ENCODE measurements around the gene GPM6B.
"Not testable (repeated sequence)": the region's sequence is repeated elsewhere in the genome, so short reads cannot be mapped to it uniquely, and the experiment has no call there.

Gene GPM6B

DNA sequence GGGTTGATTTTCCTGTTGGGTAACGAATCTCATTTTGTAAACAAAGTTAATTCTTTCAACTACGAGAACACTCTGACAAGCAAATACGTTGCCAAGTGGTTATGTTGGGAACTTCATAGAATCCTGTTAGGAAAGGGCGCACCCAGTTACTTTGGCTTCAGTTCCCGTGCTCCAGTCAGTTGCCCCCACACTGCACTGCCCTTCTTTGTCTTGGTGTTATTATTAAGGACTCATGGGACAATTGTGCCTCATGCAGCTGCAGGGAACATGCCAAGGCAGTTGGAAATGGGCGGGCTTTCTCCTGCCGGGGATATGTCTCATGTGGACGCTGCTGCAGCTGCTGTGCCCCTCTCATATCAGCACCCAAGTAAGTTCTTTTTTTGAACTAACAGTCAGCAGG, 53.4 kb downstream of the GPM6B start:
- DNase-seq: no peak

DNA sequence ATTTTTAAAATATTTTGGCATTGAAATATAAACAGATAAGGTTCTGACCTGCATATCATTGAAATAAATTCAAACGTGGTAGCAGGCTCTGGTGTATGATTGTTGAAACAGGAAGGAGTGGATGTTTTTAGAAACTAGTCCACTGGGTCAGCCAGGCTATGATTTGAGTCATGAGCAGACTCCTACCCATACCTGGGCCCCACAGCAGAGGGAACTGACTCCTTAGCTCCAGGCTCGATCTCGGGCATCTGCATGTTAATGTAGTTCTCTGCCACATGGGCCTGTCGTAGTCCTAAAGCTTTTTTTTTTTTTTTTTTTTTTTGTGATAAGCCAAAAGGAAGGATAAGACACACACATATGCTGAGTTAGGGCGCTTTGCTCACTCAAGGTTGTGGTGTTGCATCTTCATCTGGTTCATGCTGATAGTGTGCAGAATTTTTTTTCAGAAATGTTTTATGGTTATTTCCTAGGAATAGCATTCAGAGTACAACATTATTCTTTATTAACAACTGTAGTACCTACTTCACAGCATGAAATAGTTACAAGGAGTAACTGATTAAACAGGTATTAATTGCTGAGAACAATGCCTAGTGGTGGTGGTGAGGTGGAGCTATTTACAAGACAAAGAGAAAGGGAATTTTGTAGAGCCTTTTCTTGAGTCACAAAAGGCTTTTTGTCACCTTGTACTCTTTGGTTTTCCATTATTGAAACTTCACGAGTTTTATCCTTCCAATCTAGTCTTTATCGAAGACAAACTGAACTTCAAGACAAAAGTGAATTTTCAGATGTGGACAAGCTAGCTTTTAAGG, 55.1 kb downstream of the GPM6B start:
- DNase-seq: no peak

DNA sequence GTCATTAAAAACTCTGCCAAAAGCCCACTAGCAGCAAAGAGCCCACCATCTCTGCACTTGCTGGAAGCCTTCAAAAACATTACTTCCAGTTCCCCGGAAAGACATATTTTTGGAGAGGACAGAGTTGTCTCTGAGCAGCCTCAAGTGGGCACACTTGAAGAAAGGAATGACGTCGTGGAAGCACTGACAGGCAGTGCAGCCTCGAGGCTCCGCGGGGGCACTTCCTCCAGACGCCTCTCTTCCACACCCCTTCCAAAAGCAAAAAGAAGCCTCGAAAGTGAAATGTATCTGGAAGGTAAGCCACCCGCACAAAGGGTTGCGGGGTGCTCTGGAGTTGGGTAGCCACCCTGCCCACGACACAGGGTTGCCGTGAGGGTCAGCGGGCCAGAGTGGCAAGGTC, 56.5 kb downstream of the GPM6B start:
- DNase-seq: no peak

DNA sequence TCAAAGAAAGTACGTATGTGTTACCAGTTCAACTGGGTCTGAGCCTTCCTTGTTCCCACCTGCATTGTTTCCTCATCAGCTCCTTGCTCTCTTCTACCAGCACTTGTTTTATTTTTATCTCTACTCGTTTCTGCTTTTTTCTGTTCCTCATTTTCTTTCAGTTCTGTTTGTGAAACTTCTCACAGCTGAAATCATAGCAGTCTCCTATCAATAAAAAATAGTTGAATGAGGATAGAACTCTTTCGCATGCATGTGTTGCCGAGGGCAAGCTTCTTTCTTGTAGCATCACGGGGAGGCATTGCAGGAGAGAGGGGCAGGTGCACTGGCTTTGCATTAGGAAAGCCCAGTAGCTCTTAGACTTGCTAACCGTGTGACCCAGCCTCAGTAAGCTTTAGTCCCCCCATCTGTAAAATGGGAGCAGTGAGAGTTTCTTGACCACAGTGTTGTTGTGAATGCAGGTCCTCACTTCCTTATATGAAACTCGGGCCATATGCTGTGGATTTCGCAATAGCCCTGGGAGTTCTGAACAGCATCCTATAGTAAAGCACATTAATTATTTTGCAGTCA, 57.7 kb downstream of the GPM6B start:
- DNase-seq: no peak

DNA sequence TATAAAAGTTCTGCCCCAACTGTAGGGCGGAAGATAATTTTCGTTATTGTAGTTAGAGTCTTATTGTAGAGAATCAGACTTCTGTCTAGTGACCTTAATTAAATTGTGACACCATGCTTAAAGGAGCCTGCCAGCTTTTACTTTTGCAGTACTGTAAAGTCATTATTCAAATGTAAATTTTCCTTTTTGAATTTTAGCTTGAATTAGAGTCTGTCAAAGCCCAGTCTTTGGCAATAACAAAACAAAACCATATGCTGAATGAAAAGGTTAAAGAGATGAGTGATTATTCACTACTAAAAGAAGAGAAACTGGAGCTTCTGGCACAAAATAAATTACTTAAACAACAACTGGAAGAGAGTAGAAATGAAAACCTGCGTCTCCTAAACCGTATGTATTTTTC, 60.5 kb downstream of the GPM6B start:
- DNase-seq: no peak

DNA sequence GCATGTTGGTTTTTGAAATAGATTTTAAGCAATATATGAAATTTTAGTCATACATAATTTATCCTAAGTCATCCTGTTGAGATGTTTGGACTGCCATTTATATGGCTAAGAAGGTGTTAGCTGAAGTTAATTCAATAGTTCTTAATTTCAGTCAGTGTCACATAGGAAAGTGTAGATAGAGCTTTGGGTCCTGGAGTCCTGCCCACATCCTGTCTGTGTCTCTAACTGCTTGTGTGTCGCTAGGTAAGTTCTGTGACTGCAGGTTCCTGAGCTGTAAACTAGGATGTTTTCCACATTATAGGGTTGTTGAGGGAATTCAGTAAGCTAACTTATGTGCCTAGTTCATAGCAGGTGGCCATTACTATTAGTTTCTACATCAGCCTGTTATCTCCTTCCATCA, 61.6 kb downstream of the GPM6B start:
- DNase-seq: no peak

DNA sequence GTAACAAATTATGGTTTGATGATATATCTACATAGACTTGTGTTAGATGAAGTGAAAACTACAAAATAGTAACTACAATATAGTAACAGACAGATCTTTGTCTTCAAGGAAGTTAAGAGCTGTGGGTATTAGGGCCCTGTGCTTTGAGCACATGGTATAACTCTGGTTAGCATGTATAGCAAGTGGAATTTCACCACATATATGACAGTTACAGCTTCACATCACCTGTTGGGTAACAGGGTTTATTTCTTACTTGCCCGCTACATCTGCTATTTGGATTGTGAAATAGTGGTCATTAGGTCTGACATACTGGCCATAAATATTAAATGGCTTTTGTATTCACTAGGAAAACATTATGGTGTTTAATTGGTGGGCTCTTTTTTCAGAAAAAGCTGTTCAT, 62.1 kb downstream of the GPM6B start:
- DNase-seq: no peak

DNA sequence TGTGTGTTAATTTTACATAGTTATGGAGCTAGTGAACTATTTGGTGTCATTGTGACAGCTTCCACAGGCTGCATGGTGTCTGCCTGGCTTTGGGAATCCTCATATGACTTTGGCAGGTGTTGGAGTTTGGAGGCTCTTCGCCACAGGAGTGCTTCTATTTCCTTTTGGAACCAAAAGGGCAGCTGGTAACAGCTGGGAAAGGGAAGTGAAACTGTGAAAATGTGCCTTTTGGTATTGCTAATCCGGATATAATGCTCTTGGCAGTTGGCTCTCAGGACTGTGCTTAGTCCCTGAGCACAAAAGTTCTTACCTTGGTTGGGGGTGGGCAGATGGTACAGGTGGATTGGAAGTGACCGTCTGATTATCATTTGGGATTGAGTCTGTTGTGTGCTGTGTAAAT, 64.2 kb downstream of the GPM6B start:
- DNase-seq: no peak

DNA sequence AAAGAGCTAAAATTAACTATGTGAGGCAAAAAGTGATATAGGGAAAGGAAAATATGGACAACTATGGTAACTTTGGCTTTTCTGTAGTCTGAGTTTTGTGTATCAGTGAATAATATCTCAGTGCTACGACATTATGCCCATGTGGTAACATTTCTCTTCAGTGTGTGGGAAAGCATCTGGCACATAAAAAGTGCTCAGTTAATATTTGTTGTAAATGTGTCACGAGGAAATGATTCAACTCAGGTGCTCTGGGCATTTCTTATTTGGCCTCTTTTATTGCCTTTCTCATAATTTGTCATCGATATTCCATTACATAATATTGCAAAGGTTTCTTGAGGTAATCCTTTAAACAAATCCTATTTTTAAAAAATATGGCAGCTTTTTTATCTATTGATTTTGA, 64.8 kb downstream of the GPM6B start:
- DNase-seq: no peak

DNA sequence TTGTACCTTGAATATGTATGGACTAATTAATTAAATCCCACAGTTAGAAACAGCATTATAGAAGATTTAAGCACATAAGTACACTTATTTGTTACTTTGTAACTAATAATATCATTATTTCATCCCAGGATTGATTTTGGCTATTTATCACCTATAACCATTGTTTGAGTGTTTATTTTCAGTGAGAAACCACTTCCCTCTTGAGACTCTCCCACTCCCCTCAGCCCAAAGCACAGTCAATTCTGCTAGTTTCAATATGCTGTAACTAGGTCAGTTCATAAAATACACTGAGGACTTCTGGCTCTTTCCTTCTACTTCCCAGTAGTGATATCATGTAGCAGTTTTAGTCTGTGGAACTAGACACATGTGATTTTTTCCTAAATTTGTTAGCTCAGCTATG, 66.1 kb downstream of the GPM6B start:
- DNase-seq: no peak

DNA sequence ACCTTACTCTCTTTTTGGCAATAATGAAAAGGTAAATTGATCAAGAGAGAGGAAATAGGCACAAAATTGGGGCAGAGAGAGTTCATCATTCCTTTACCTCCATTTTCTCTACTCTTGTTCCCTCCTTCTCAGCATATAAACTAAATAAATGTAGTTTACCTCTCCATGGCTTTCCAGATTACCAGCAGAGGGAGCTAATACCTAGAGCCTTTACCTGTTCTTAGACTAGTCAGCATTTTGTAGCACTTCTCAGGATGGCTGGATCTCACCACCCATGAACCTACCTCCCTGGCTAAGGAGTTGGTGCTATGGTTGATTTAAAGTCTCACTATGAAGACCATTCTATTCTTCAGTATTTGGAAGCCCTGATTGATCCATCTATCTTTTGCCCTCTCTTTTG, 66.7 kb downstream of the GPM6B start:
- no peak for DNase-seq

DNA sequence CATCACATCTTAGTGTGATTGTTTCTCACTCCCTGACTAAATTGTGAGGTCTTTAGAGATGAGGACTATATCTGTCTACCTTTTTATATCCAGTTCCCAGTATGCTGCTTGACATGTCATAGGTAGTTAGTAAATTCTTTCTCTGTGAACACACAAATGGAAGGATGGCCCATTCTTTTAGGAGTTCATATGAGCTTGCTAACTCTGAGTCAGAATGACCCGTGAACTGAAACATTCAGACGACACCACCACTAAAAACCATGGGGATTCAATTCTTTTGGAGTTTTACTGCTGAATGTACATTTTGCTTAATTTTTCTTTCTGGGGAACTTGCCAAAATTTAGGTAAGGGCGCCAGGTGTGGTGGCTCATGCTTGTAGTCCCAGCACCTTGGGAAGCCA, 68.4 kb downstream of the GPM6B start:
- DNase-seq: no peak

DNA sequence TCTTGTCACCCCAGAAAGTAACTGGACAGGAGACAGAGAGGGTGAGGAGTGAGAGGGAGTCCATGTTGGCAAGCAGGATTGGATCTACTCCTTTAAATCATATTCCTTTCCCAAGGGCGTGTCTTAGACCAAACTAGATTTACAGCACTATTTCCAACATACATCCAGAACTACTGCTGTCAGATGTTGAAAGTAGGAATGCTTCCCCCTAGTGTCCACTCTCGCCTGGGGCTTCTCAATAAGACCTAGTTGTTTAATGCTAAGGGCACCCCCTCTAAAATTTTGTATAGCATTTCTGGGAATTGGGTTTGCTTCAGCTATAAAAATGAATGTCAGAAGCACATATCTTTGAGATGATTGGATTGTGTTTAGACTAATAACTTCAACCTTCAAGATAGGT, 69.1 kb downstream of the GPM6B start:
- DNase-seq: peak; percentile 38

DNA sequence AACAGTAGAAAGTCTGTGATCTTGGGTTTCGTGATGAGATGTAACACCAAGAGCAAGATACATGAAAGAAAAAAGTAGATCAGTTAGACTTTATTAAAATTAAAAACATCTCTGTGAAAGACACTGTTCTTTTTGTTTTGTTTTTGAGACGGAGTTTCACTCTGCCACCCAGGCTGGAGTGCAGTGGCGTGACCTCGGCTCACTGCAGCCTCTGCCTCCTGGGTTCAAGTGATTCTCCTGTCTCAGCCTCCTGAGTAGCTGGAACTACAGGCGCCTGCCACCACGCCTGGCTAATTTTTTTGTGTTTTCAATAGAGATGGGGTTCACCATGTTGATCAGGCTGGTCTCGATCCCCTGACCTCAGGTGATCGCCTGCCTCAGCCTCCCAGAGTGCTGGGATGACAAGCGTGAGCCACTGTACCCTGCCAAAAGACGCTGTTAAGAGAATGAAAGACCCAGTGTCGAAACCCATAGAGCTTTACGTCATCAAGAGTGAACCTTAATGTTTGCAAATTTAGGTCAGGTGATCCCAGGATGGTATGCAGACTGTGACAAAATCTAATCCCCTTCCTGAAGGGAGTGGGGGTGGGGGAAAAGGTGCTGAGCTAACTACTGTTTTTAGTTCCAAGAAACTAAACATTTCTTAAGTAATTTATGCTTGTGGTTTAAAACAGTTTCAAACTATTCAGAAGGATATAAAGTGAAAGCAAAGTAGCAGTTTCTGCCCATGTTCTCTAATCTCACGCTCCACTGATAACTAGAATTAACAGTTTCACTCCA, 74.3 kb downstream of the GPM6B start:
- DNase-seq: no peak

DNA sequence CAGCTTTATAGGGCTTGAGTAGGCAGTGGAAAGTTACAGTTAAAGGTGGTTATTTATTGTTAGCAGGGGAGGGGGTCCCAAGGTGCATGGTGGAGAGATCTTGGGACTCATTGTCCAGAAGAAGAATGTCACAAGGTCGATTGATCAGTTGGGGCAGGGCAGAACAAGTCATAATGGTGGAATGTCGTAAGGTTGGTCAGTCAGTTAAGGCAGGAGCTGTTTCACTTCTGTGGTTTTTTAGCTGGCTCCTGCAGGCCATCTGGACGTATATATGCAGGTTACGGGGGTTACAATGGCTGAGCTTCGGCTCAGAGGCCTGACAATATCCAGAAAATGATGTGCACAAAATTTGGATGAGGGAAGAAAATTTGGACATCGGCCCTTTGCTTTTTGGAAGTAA, 75.2 kb downstream of the GPM6B start:
- DNase-seq: no peak

DNA sequence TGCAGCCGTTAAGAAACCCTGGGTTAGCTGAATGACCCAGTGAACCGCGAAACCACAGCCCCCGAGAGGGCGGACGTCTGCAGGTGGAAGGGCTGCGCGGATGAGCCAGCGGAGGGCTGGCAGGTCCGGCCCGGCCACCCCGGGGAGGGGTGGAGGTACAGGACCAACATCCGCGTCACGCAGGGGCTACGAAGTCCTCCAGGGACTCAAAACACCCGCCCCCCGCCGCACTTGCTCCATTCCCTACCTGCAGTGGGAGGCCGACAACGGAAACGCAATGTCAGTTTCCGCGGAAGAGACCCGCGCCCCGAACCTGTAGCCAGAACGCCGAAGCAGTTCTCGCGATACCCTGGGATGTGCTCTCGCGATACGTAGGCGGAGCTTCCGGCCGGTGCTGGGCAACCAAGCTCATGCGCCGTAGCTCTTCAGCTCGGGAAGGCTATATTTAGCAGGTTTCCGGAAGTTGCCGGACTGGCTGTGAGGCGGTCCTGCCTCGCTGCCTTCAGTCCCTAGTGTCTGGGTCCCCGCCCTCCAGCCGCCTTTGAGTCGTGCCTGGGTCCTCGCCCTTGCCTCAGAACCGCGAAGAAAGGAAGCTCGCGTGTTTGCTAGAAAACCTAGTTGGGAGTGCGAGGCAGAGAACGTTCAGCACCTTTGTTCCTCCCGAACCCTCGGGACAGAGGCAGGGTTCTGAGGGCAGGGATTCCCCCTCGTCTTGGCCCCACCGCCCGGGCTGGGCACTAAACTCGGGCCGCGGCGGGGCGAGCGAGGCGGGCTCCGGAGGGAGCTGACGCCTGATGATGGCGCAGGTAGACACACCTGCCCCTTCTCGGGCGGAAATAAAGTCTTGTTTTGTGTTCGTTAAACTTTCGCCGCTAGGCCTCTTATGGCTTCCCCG, 82.4 kb downstream of the GPM6B start, which contains the start of the genes OFD1 and TRAPPC2:
OFD1 (plus strand) TSS at position 471 of the 895 bp plus-strand sequence; CDS start at position 795, 324 bp downstream.
TRAPPC2 (minus strand) TSS at position 343 of the 895 bp plus-strand sequence. CDS start 14,657 bp downstream, outside the sequence.
- peak; percentile 92 for DNase-seq

DNA sequence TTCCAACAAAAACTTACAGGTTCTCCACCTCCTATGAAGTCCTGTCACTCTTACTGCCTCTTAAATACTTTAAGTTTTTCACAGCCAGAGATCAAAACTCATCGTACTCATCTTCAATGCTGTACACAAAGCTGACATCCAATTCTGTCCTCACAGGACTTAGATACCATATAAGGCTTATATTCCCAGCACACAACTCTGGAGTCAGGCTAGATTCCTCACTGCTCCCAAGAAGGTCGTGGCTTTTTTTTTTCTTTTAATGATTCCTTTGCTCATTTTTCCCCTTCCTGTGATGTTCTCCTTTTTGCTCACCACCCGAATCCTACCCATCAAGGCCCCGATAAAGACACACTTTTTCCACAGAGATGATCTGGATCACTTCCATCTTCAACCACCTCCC, 83.4 kb downstream of the GPM6B start:
- DNase-seq: no peak

DNA sequence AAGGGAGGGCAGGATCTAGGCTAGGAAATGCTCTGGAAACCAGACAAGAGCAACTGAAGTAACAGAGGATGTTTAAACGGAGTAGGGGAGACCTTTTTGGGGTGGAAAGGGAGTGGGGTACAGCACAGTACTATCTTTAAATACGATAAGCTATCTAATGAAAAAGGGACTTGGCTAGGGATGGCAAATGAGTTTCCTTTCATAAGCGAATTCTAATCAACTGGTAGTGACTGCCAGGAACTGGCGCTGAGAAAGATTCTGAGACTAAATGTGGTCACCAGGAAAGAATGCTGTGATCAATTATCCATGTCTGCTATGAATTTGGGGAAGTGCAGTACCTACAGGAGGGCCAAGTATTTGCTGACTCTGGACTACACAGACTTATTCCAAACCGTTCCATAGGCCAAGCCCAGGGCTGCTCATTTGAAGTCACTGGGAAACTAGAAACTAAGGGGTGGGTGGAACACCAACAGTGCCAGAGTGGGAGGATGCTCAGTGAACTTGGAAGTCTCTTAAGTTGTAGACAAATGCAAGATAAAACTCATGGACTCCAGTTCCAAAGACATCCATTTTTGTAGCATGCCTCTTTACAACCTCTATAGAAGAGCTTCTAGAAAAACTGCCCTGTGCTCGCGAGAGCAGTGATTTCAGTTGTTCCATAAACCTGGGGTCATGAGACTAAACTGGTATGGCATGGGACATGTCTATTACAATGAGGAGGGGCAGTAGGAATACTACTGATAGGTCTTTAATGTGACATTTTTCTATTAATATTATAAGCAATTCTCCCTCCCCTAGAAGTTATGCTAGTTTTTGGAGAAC, 84.4 kb downstream of the GPM6B start:
- DNase-seq: no peak

DNA sequence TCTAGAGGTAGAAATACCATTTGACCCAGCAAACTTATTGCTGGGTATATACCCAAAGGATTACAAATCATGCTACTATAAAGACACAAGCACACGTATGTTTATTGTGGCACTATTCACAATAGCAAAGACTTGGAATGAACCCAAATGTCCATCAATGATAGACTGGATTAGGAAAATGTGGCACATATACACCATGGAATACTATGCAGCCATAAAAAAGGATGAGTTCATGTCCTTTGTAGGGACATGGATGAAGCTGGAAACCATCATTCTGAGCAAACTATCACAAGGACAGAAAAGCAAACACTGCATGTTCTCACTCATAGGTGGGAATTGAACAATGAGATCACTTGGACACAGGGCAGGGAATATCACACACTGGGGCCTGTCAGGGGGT, 86.4 kb downstream of the GPM6B start:
- not testable (repeated sequence) for DNase-seq

DNA sequence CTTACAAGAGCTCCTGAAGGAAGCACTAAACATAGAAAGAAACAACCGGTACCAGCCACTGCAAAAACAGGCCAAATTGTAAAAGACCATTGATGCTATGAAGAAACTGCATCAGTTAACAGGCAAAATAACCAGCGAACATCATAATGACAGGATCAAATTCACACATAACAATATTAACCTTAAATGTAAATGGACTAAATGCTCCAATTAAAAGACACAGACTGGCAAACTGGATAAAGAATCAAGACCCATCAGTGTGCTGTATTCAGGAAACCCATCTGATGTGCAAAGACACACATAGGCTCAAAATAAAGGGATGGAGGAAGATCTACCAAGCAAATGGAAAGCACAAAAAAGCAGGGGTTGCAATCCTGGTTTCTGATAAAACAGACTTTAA, 90.3 kb downstream of the GPM6B start:
- DNase-seq: not testable (repeated sequence)

DNA sequence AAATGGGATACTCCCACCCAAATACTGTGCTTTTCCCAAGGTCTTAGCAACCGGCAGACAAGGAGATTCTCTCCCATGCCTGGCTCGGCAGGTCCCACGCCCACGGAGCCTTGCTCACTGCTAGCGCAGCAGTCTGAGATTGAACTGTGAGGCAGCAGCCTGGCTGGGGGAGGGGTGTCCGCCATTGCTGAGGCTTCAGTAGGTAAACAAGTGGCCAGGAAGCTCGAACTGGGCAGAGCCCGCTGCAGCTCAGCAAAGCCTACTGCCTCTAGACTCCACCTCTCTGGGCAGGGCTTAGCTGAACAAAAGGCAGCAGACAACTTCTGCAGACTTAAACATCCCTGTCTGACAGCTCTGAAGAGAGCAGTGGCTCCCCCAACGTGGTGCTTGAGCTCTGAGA, 92.0 kb downstream of the GPM6B start:
- peak; percentile 35 for DNase-seq

Data from activated CD8-positive, alpha-beta memory T cell treated with anti-CD3 and anti-CD28 coated beads, Interleukin-2, amount 50 U/mL, for 4 hours (primary cell).